GM23248 (cell line): ENCODE data around the gene CEACAM16. TPM values are rescaled to one million over a fixed set of nuclear protein-coding genes. Genes with fewer than 3 reads are reported as not detected.

Experiments used
- DNase-seq: peaks from one replicate; pipeline ENCODE4 v3.0.0-alpha.2; 2015
- H2AFZ ChIP-seq: fragments of 200-600 bp; sonication (generic); 2 replicates; pipeline ENCODE4 v1.6.1; 2016; ENCODE audit warnings: antibody characterized with exemption
- H3F3A ChIP-seq: fragments of 200-600 bp; sonication (generic); 2 replicates; pipeline ENCODE4 v1.6.1; 2016; ENCODE audit warnings: mild to moderate bottlenecking, antibody characterized with exemption, mixed run types; ENCODE audit not compliant: insufficient read depth
- H3K27ac ChIP-seq: fragments of 200-600 bp; sonication (generic); 2 replicates; pipeline ENCODE4 v1.5.1; 2016; ENCODE audit warnings: mild to moderate bottlenecking
- H3K27me3 ChIP-seq: fragments of 200-600 bp; sonication (generic); replicated peaks from 2 replicates; pipeline ENCODE4 v1.6.1; 2016; ENCODE audit warnings: mild to moderate bottlenecking; ENCODE audit not compliant: insufficient read depth
- H3K36me3 ChIP-seq: fragments of 200-600 bp; sonication (generic); 2 replicates; pipeline ENCODE4 v1.6.1; 2016; ENCODE audit warnings: low read depth, mild to moderate bottlenecking
- H3K4me1 ChIP-seq: fragments of 200-600 bp; sonication (generic); 2 replicates; pipeline ENCODE4 v1.6.1; 2016; ENCODE audit warnings: mild to moderate bottlenecking; ENCODE audit not compliant: insufficient read depth
- H3K4me2 ChIP-seq: fragments of 200-600 bp; sonication (generic); one replicate; pipeline ENCODE4 v1.6.1; 2016; ENCODE audit warnings: mild to moderate bottlenecking; ENCODE audit not compliant: unreplicated experiment
- H3K4me3 ChIP-seq: fragments of 200-600 bp; sonication (generic); 2 replicates; pipeline ENCODE4 v1.5.1; 2016; ENCODE audit warnings: mild to moderate bottlenecking
- H3K79me2 ChIP-seq: fragments of 200-600 bp; sonication (generic); 2 replicates; pipeline ENCODE4 v1.6.1; 2016; ENCODE audit warnings: mild to moderate bottlenecking; ENCODE audit not compliant: insufficient read depth
- H3K9ac ChIP-seq: fragments of 200-600 bp; sonication (generic); 2 replicates; pipeline ENCODE4 v1.6.1; 2016; ENCODE audit warnings: mild to moderate bottlenecking
- H3K9me2 ChIP-seq: fragments of 200-600 bp; sonication (generic); 2 replicates; pipeline ENCODE4 v1.6.1; 2016; ENCODE audit warnings: mixed run types, mild to moderate bottlenecking, moderate library complexity; ENCODE audit not compliant: insufficient read depth
- H3K9me3 ChIP-seq: fragments of 200-600 bp; sonication (generic); one replicate; pipeline ENCODE4 v1.6.1; 2017; ENCODE audit warnings: low read depth
- H4K20me1 ChIP-seq: fragments of 200-600 bp; sonication (generic); 2 replicates; pipeline ENCODE4 v1.6.0; 2016; ENCODE audit not compliant: insufficient read depth
- EZH2 ChIP-seq: fragments of 200-600 bp; sonication (generic); IDR thresholded peaks from 2 replicates; pipeline ENCODE4 v1.6.1; 2018; ENCODE audit warnings: antibody characterized with exemption, mild to moderate bottlenecking; ENCODE audit not compliant: insufficient read depth, poor library complexity, severe bottlenecking
- EZH2phosphoT487 ChIP-seq: fragments of 200-600 bp; sonication (generic); IDR thresholded peaks from 2 replicates; pipeline ENCODE4 v1.6.1; 2018; ENCODE audit warnings: antibody characterized with exemption, moderate library complexity, mild to moderate bottlenecking, low read depth; ENCODE audit not compliant: insufficient read depth
- WGBS, 2 experiments: methylation state at CpG; one replicate each; pipeline ENCODE4 v1.1.6; 2015 to 2017; ENCODE audit warnings: low lambda C conversion rate in 2 of 2, low coverage in 1 of 2; ENCODE audit errors: missing lambda C conversion rate in 2 of 2; 5-methylcytosine and 5-hydroxymethylcytosine counted together
- in situ Hi-C: fragments of 300-500 bp; cut with MboI; formaldehyde crosslinking; loops from 2 replicates; pipeline ENCODE4 v1.15.0; 2020
- polyA plus RNA-seq: library from polyadenylated mRNA; unstranded; fragments of >200 nt; fragmentation: Nextera tagmentation; extraction: Ambion mirVana; gene quantifications from 2 replicates; pipeline ENCODE4 v1.2.1, GENCODE V29; 2016
- total RNA-seq: library from RNA; depleted of rRNA; stranded (reverse); fragments of >200 nt; shearing (Covaris generic); gene quantifications from 2 replicates; pipeline ENCODE4 v1.2.3, GENCODE V29; 2014

CEACAM16 gene
- total and polyA plus RNA-seq, 2 experiments from 2014 or later = not detected

DNA sequence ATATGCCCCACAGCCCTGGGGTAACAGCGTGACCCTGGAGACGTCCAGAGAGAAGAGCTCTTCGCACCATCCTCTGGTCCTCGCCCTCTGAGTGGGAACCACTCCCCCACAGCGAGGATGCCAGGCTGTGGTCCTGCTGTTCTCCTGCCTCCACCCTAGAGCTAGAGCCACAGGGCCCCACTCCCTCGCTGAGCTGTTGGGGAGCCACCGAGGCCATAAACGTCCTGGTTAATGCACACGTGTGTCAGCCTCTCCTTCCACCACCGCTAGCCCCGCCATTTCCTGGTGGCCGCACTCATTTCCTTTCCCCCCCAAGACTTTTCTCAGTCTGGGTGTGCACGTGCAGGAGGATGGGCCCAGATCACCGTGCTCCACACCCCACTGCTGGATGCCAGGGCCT is 11.5 kb downstream of the CEACAM16 start:
- Histone ChIP-seq H3K4me2 (no peak overlapping the region), H3K4me3 (no peak overlapping the region), H3K27me3 (no peaks in the 10 kb centered on the region), H3K9me2 (no peaks in the 10 kb centered on the region), H3K4me1 (no peaks in the 10 kb centered on the region), H3K9ac (no peak overlapping the region), H3F3A (no peaks in the 10 kb centered on the region), H3K79me2 (no peaks in the 10 kb centered on the region), H3K36me3 (no peaks in the 10 kb centered on the region), H4K20me1 (no peaks in the 10 kb centered on the region), H2AFZ (no peak overlapping the region), H3K9me3 (no peaks in the 10 kb centered on the region), H3K27ac (no peak overlapping the region)
- in situ Hi-C loops = no loop called here
- TF ChIP-seq EZH2 (no peak), EZH2phosphoT487 (no peak)
- 68 to 70% methylated on average over 13 to 14 of the region's 14 CpGs for WGBS, 2 experiments
- no peak for DNase-seq

DNA sequence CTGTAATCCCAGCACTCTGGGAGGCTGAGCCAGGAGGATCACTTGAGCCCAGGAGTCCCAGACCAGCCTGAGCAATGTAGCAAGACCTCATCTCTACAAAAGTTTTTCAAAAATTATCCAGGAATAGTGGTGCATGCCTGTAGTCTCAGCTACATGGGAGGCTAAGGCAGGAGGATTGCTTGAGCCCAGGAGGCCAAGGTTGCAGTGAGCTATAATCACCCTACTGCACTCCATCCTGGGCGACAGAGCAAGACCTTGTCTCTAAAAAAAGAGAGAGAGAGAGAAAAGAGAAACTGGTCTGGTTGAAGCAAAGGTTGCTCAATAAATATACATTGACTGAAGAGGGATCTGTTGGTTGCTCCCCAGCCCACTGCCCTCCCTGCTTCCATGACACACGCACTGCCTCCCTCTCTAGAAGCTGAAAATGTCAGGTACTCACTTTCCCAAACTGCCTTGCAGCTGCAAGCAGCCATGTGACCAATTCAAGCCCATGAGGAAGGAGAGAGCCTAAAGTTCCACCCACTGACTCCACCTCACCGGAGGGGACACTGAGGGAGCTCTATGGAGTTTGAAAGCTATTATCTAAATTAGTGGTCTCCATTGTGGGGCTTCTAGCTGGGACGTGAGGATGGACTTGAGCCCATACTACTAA is 14.0 kb downstream of the CEACAM16 start:
- no peak overlapping the region for H3K4me2 ChIP-seq
- H4K20me1 ChIP-seq = no peaks in the 10 kb centered on the region
- H3K36me3 ChIP-seq = no peaks in the 10 kb centered on the region
- H2AFZ ChIP-seq = no peak overlapping the region
- H3K9me2 ChIP-seq = no peaks in the 10 kb centered on the region
- no peak overlapping the region for H3K4me3 ChIP-seq
- no peaks in the 10 kb centered on the region for H3F3A ChIP-seq
- H3K79me2 ChIP-seq = no peaks in the 10 kb centered on the region
- TF ChIP-seq EZH2phosphoT487 (no peak), EZH2 (no peak)
- no peaks in the 10 kb centered on the region for H3K27me3 ChIP-seq
- WGBS, 2 experiments = 20 to 29% methylated on average over 4 of the region's 4 CpGs
- in situ Hi-C loops = no loop called here
- H3K4me1 ChIP-seq = no peaks in the 10 kb centered on the region
- H3K9me3 ChIP-seq = no peaks in the 10 kb centered on the region
- H3K9ac ChIP-seq = no peak overlapping the region
- H3K27ac ChIP-seq = no peak overlapping the region
- peak; percentile 23 for DNase-seq

DNA sequence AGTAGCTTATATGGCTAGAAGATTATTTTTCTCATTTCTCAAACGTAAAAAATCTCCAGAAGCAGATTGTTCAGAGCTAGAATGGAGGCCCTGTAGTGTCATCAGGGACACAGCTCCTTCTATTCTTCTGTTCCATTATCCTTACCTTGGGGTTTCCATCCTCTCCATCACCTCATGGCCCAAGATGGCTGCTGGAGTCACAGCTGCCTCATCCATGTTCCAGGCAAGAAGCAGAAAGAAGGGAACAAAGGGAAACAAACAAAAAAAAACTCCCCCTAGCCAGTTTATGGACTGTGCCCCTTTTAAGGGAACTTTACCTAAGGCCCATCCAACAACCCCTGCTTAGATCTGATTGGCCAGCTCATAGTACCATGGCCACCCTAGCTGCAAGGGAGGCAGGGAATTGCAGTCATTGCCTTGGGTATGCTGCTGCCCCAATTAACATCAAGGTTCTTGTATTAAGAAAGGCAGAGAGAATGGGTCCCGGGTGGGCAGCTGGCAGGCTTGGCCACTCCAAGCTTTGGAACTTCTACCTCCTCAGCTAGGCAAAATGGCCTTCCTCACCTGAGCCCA is 15.7 kb downstream of the CEACAM16 start:
- DNase-seq = no peak
- Histone ChIP-seq H3K9ac (no peak overlapping the region), H3F3A (no peaks in the 10 kb centered on the region), H3K79me2 (no peaks in the 10 kb centered on the region), H3K9me3 (no peaks in the 10 kb centered on the region), H3K27me3 (no peaks in the 10 kb centered on the region), H3K4me3 (no peak overlapping the region), H3K27ac (no peak overlapping the region), H3K9me2 (no peaks in the 10 kb centered on the region), H4K20me1 (no peaks in the 10 kb centered on the region), H3K4me2 (no peak overlapping the region), H2AFZ (no peak overlapping the region), H3K4me1 (peaks cover 10% of the 10 kb centered on the region; the same call in 1 of the 2 replicates), H3K36me3 (no peaks in the 10 kb centered on the region)
- WGBS, 2 experiments = 33 to 37% methylated on average over 2 of the region's 2 CpGs
- in situ Hi-C loops = no loop called here
- TF ChIP-seq EZH2phosphoT487 (no peak), EZH2 (no peak)

DNA sequence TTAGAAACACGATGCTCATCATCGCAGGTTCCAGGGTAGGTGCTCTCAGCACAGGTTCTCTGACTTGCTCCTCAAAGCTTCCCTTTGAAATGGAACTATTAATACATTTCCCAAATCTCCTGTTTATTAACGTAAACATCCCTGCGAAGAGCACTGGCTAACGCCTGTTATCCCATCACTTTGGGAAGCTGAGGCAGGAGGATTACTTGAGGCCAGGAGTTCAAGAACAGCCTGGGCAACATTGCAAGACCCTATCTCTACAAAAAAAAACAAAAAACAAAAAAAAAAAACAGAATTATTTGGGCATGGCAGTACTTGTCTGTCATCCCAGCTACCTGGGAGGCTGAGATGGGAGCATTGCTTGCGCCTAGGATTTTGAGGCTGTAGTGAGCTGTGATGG is 18.7 kb downstream of the CEACAM16 start:
- Histone ChIP-seq H3K4me3 (no peak overlapping the region), H3K79me2 (no peaks in the 10 kb centered on the region), H3K36me3 (no peaks in the 10 kb centered on the region), H2AFZ (no peak overlapping the region), H3K4me2 (no peak overlapping the region), H3K27ac (no peak overlapping the region), H3K27me3 (no peaks in the 10 kb centered on the region), H3K9me3 (no peaks in the 10 kb centered on the region), H3F3A (no peaks in the 10 kb centered on the region), H3K4me1 (peaks cover 10% of the 10 kb centered on the region; the same call in 1 of the 2 replicates), H3K9me2 (no peaks in the 10 kb centered on the region), H4K20me1 (no peaks in the 10 kb centered on the region), H3K9ac (no peak overlapping the region)
- in situ Hi-C loops = no loop called here
- DNase-seq = no peak
- TF ChIP-seq EZH2 (no peak), EZH2phosphoT487 (no peak)
- 92 to 93% methylated on average over 6 of the region's 6 CpGs for WGBS, 2 experiments
